Muscle of arm (tissue), 12 donors: ENCODE results near the gene DCTN2. TPM values are rescaled to one million over a fixed set of nuclear protein-coding genes. Genes with fewer than 3 reads are reported as not detected.

Experiments used
- DNase-seq: peaks from one replicate; pipeline ENCODE4 v3.0.0-alpha.2; 2013
- polyA plus RNA-seq, 12 donors: library from polyadenylated mRNA; unstranded; fragments of 120-200 nt; gene quantifications; one replicate each; pipeline ENCODE4 v1.2.1, GENCODE V29; 2013; ENCODE audit not compliant: insufficient read length in 12 of 12

Gene DCTN2
- polyA plus RNA-seq, 12 donors, result 142 to 314 (median 155) TPM; not detected in 1

- no peak for DNase-seq
Observed at GRCh38 chr12:57530396-57531142, 16.4 kb downstream of the DCTN2 start.

GRCh38 chr12:57529831-57530230, 17.2 kb downstream of the DCTN2 start:
- no peak for DNase-seq

GRCh38 chr12:57528831-57529555, 18.0 kb downstream of the DCTN2 start:
- DNase-seq, result no peak

GRCh38 chr12:57528176-57528575, 18.8 kb downstream of the DCTN2 start:
- DNase-seq, result no peak

- no peak for DNase-seq
Observed at GRCh38 chr12:57527184-57527583, 19.8 kb downstream of the DCTN2 start.

GRCh38 chr12:57526477-57527126, 20.4 kb downstream of the DCTN2 start:
- no peak for DNase-seq

GRCh38 chr12:57525615-57526383, 21.2 kb downstream of the DCTN2 start:
- DNase-seq, result no peak

- DNase-seq, result no peak
Observed at GRCh38 chr12:57524814-57525614, 22.0 kb downstream of the DCTN2 start.

GRCh38 chr12:57523706-57524614, 23.0 kb downstream of the DCTN2 start:
- no peak for DNase-seq

- DNase-seq, result peak; percentile 74
Observed at GRCh38 chr12:57522887-57523705, 23.9 kb downstream of the DCTN2 start.

- peak; percentile 87 for DNase-seq
Observed at GRCh38 chr12:57522011-57522886, 24.7 kb downstream of the DCTN2 start, which contains the start of gene MBD6. Gene MBD6 (plus strand): TSS chr12:57522824. CDS start chr12:57524304, 1,480 bp downstream.

GRCh38 chr12:57521525-57522010, 25.4 kb downstream of the DCTN2 start:
- no peak for DNase-seq

- peak; percentile 98 for DNase-seq
Observed at GRCh38 chr12:57520053-57520818, 26.8 kb downstream of the DCTN2 start, which contains the start of gene DDIT3. Gene DDIT3 (minus strand): TSS chr12:57520514. CDS start chr12:57517406, 3,108 bp downstream.

GRCh38 chr12:57519796-57520052, 27.3 kb downstream of the DCTN2 start:
- DNase-seq, result no peak

GRCh38 chr12:57518920-57519795, 27.8 kb downstream of the DCTN2 start:
- no peak for DNase-seq
